ENCODE measurements around the gene IRF6.

Gene IRF6

GRCh38 chr1:209769171-209769904, 36.6 kb downstream of the IRF6 start:
- Histone ChIP-seq H3K4me1 (ENCODE audit: control insufficient read depth, insufficient read depth, low read depth, low read length) (peaks cover 10% of the 10 kb centered on the region), H2BK5ac (ENCODE audit: low read depth, low read length, poor library complexity, severe bottlenecking) (no peak overlapping the region), H2BK12ac (ENCODE audit: low read length in 2 of 2) (peak overlapping the region; percentile 23 to 69), H2AFZ (ENCODE audit: low read depth, low read length) (peak overlapping the region; percentile 51), H3K4me2 (ENCODE audit: low read length, poor library complexity, severe bottlenecking) (peak overlapping the region; percentile 24), H3K27ac (ENCODE audit: low read length, poor library complexity, severe bottlenecking) (peak overlapping the region; percentile 52), H2AK5ac (ENCODE audit: low read length, severe bottlenecking) (no peak overlapping the region), H3K14ac (ENCODE audit: low read length in 2 of 2) (no peak overlapping the region), H3K79me1 (replicated peaks; ENCODE audit: low read length, poor library complexity, severe bottlenecking) (no peaks in the 10 kb centered on the region), H3K18ac (ENCODE audit: low read depth in 1 of 2, low read length in 2 of 2) (peak overlapping the region; percentile 19 to 63), H3K23ac (ENCODE audit: low read length in 2 of 2) (no peak overlapping the region), H2BK15ac (ENCODE audit: low read depth, poor library complexity, severe bottlenecking) (peak overlapping the region; percentile 65), H2BK120ac (ENCODE audit: low read depth, low read length) (peak overlapping the region; percentile 64), H3K9me3 (ENCODE audit: control insufficient read depth, low read length) (no peaks in the 10 kb centered on the region), H3K36me3 (ENCODE audit: control insufficient read depth in 1 of 2, insufficient read depth in 2 of 2, low read depth in 1 of 2, low read length in 2 of 2) (peaks cover 0 to 6% of the 10 kb centered on the region in 2 experiments), H4K91ac (ENCODE audit: low read length) (no peak overlapping the region), H3K27me3 (ENCODE audit: control insufficient read depth in 1 of 2, insufficient read depth in 1 of 2, low read length in 2 of 2) (no peaks in the 10 kb centered on the region), H3K9ac (ENCODE audit: low read length) (peak overlapping the region; percentile 77), H3K4me3 (ENCODE audit: insufficient read depth in 1 of 2, low read depth in 1 of 2, low read length in 2 of 2) (no peak overlapping the region), H4K8ac (ENCODE audit: low read length) (peak overlapping the region; percentile 62), H3K4ac (ENCODE audit: low read depth in 1 of 2, low read length in 2 of 2) (peak overlapping the region in 1 of 2 experiments; percentile 48)
- peak; percentile 71 for DNase-seq
- WGBS = 54% methylated on average over 8 of the region's 13 CpGs

GRCh38 chr1:209768354-209768774, 37.6 kb downstream of the IRF6 start:
- WGBS = 96% methylated on average over 9 of the region's 9 CpGs
- Histone ChIP-seq H3K27ac (ENCODE audit: low read length, poor library complexity, severe bottlenecking) (no peak overlapping the region), H2AK5ac (ENCODE audit: low read length, severe bottlenecking) (no peak overlapping the region), H3K18ac (ENCODE audit: low read depth in 1 of 2, low read length in 2 of 2) (peak overlapping the region in 1 of 2 experiments; percentile 51), H2BK12ac (ENCODE audit: low read length in 2 of 2) (peak overlapping the region in 1 of 2 experiments; percentile 71), H2AFZ (ENCODE audit: low read depth, low read length) (peak overlapping the region; percentile 48), H3K9ac (ENCODE audit: low read length) (no peak overlapping the region), H3K14ac (ENCODE audit: low read length in 2 of 2) (no peak overlapping the region), H3K27me3 (ENCODE audit: control insufficient read depth in 1 of 2, insufficient read depth in 1 of 2, low read length in 2 of 2) (no peaks in the 10 kb centered on the region), H3K4ac (ENCODE audit: low read depth in 1 of 2, low read length in 2 of 2) (peak overlapping the region in 1 of 2 experiments; percentile 49), H2BK15ac (ENCODE audit: low read depth, poor library complexity, severe bottlenecking) (no peak overlapping the region), H3K4me1 (ENCODE audit: control insufficient read depth, insufficient read depth, low read depth, low read length) (peaks cover 10% of the 10 kb centered on the region), H4K8ac (ENCODE audit: low read length) (no peak overlapping the region), H2BK5ac (ENCODE audit: low read depth, low read length, poor library complexity, severe bottlenecking) (no peak overlapping the region), H3K9me3 (ENCODE audit: control insufficient read depth, low read length) (no peaks in the 10 kb centered on the region), H3K4me2 (ENCODE audit: low read length, poor library complexity, severe bottlenecking) (no peak overlapping the region), H3K36me3 (ENCODE audit: control insufficient read depth in 1 of 2, insufficient read depth in 2 of 2, low read depth in 1 of 2, low read length in 2 of 2) (peaks cover 0 to 6% of the 10 kb centered on the region in 2 experiments), H2BK120ac (ENCODE audit: low read depth, low read length) (no peak overlapping the region), H3K79me1 (replicated peaks; ENCODE audit: low read length, poor library complexity, severe bottlenecking) (no peaks in the 10 kb centered on the region), H4K91ac (ENCODE audit: low read length) (no peak overlapping the region), H3K23ac (ENCODE audit: low read length in 2 of 2) (no peak overlapping the region), H3K4me3 (ENCODE audit: insufficient read depth in 1 of 2, low read depth in 1 of 2, low read length in 2 of 2) (no peak overlapping the region)
- no peak for DNase-seq

- Histone ChIP-seq H2BK120ac (ENCODE audit: low read depth, low read length) (no peak overlapping the region), H3K79me1 (replicated peaks; ENCODE audit: low read length, poor library complexity, severe bottlenecking) (no peaks in the 10 kb centered on the region), H4K8ac (ENCODE audit: low read length) (no peak overlapping the region), H2BK5ac (ENCODE audit: low read depth, low read length, poor library complexity, severe bottlenecking) (no peak overlapping the region), H2AK5ac (ENCODE audit: low read length, severe bottlenecking) (no peak overlapping the region), H3K4ac (ENCODE audit: low read depth in 1 of 2, low read length in 2 of 2) (no peak overlapping the region), H3K23ac (ENCODE audit: low read length in 2 of 2) (no peak overlapping the region), H3K27ac (ENCODE audit: low read length, poor library complexity, severe bottlenecking) (no peak overlapping the region), H3K4me2 (ENCODE audit: low read length, poor library complexity, severe bottlenecking) (no peak overlapping the region), H3K9me3 (ENCODE audit: control insufficient read depth, low read length) (no peaks in the 10 kb centered on the region), H3K14ac (ENCODE audit: low read length in 2 of 2) (no peak overlapping the region), H3K18ac (ENCODE audit: low read depth in 1 of 2, low read length in 2 of 2) (no peak overlapping the region), H3K9ac (ENCODE audit: low read length) (no peak overlapping the region), H2BK15ac (ENCODE audit: low read depth, poor library complexity, severe bottlenecking) (no peak overlapping the region), H3K4me3 (ENCODE audit: insufficient read depth in 1 of 2, low read depth in 1 of 2, low read length in 2 of 2) (no peak overlapping the region), H4K91ac (ENCODE audit: low read length) (no peak overlapping the region), H3K27me3 (ENCODE audit: control insufficient read depth in 1 of 2, insufficient read depth in 1 of 2, low read length in 2 of 2) (no peaks in the 10 kb centered on the region), H2BK12ac (ENCODE audit: low read length in 2 of 2) (no peak overlapping the region), H3K4me1 (ENCODE audit: control insufficient read depth, insufficient read depth, low read depth, low read length) (peaks cover 10% of the 10 kb centered on the region), H3K36me3 (ENCODE audit: control insufficient read depth in 1 of 2, insufficient read depth in 2 of 2, low read depth in 1 of 2, low read length in 2 of 2) (peaks cover 0 to 6% of the 10 kb centered on the region in 2 experiments), H2AFZ (ENCODE audit: low read depth, low read length) (no peak overlapping the region)
- no peak for DNase-seq
Observed at GRCh38 chr1:209767706-209768105, 38.2 kb downstream of the IRF6 start.

- no peak overlapping the region for H4K8ac ChIP-seq (ENCODE audit: low read length)
- H4K91ac ChIP-seq (ENCODE audit: low read length) = no peak overlapping the region
- no peak overlapping the region for H2AFZ ChIP-seq (ENCODE audit: low read depth, low read length)
- no peak overlapping the region for H3K14ac ChIP-seq (ENCODE audit: low read length in 2 of 2)
- no peak overlapping the region for H3K4me2 ChIP-seq (ENCODE audit: low read length, poor library complexity, severe bottlenecking)
- no peak overlapping the region for H2AK5ac ChIP-seq (ENCODE audit: low read length, severe bottlenecking)
- no peak overlapping the region for H3K4me3 ChIP-seq (ENCODE audit: insufficient read depth in 1 of 2, low read depth in 1 of 2, low read length in 2 of 2)
- H3K27me3 ChIP-seq (ENCODE audit: control insufficient read depth in 1 of 2, insufficient read depth in 1 of 2, low read length in 2 of 2) = no peaks in the 10 kb centered on the region
- no peak overlapping the region for H2BK12ac ChIP-seq (ENCODE audit: low read length in 2 of 2)
- no peak overlapping the region for H2BK15ac ChIP-seq (ENCODE audit: low read depth, poor library complexity, severe bottlenecking)
- H3K36me3 ChIP-seq (ENCODE audit: control insufficient read depth in 1 of 2, insufficient read depth in 2 of 2, low read depth in 1 of 2, low read length in 2 of 2) = peaks cover 0 to 6% of the 10 kb centered on the region in 2 experiments
- H3K9ac ChIP-seq (ENCODE audit: low read length) = no peak overlapping the region
- H3K79me1 ChIP-seq (replicated peaks; ENCODE audit: low read length, poor library complexity, severe bottlenecking) = no peaks in the 10 kb centered on the region
- no peak overlapping the region for H3K23ac ChIP-seq (ENCODE audit: low read length in 2 of 2)
- no peak for DNase-seq
- no peaks in the 10 kb centered on the region for H3K9me3 ChIP-seq (ENCODE audit: control insufficient read depth, low read length)
- H3K27ac ChIP-seq (ENCODE audit: low read length, poor library complexity, severe bottlenecking) = no peak overlapping the region
- H2BK5ac ChIP-seq (ENCODE audit: low read depth, low read length, poor library complexity, severe bottlenecking) = no peak overlapping the region
- H3K4me1 ChIP-seq (ENCODE audit: control insufficient read depth, insufficient read depth, low read depth, low read length) = peaks cover 10% of the 10 kb centered on the region
- H3K4ac ChIP-seq (ENCODE audit: low read depth in 1 of 2, low read length in 2 of 2) = no peak overlapping the region
- H3K18ac ChIP-seq (ENCODE audit: low read depth in 1 of 2, low read length in 2 of 2) = no peak overlapping the region
- no peak overlapping the region for H2BK120ac ChIP-seq (ENCODE audit: low read depth, low read length)
Observed at GRCh38 chr1:209767096-209767495, 38.8 kb downstream of the IRF6 start.

Measured in mesenchymal stem cell (in vitro differentiated cells and primary cell).